Right ventricle myocardium inferior (tissue), 1 donor: ENCODE results near the gene TINCR. TPM values are rescaled to one million over a fixed set of nuclear protein-coding genes. Genes with fewer than 3 reads are reported as not detected.
"Not testable (repeated sequence)": the region's sequence is repeated elsewhere in the genome, so short reads cannot be mapped to it uniquely, and the experiment has no call there.

Experiments
- ATAC-seq: fragments of 200-7000 bp; cut with Tn5 transposase; one replicate; pipeline ENCODE4 v1.9.1; 2020; ENCODE audit warnings: mild to moderate bottlenecking, moderate library complexity
- DNase-seq: peaks from one replicate; pipeline ENCODE4 v3.0.0; 2021; ENCODE audit errors: missing footprints
- intact Hi-C: fragments of 100-400 bp; cut with DNase I; formaldehyde crosslinking; loops from one replicate; pipeline ENCODE4 v1.11.0; 2022
- long read RNA-seq: library from polyadenylated mRNA; unstranded; transcript quantifications from one replicate; pipeline ENCODE4 v2.0.0, GENCODE V29; 2021
- total RNA-seq: library from RNA; stranded (reverse); fragmentation: NEBNext Ultra II Directional; extraction: Animal tissue kit (Norgen Biotek cat#: 25700); gene quantifications from one replicate; pipeline ENCODE4 v1.2.1, GENCODE V29; 2021
- donor health status: DM: no; HTN: yes; CAD: no; lungs with severe emphysema.

TINCR gene
- not detected for total RNA-seq
- long read RNA-seq = 0 reads

GRCh38 chr19:5567360-5567969 is at the start of gene TINCR:
TINCR (minus strand) TSS chr19:5567953.
- DNase-seq = no peak
- no peak for ATAC-seq

GRCh38 chr19:5617080-5617479 is 49.3 kb upstream of the TINCR start:
- no peak for DNase-seq
- ATAC-seq = no peak
- intact Hi-C loops = no loop called here

More at GRCh38 chr19:5567360-5567969, at the start of gene TINCR:
- intact Hi-C loops = no loop called here

GRCh38 chr19:5615756-5616327 is 48.1 kb upstream of the TINCR start:
- DNase-seq = no peak
- intact Hi-C loops = no loop called here
- ATAC-seq = no peak

GRCh38 chr19:5612891-5613865 is 45.4 kb upstream of the TINCR start:
- DNase-seq (no peak), ATAC-seq (peak; percentile 40)
- intact Hi-C loops = no loop called here

GRCh38 chr19:5609881-5610448 is 42.2 kb upstream of the TINCR start:
- no peak for DNase-seq
- intact Hi-C loops = no loop called here
- no peak for ATAC-seq

- ATAC-seq, DNase-seq, intact Hi-C loops: not testable (repeated sequence)
These were observed 41.0 kb upstream of the TINCR start for GRCh38 chr19:5608766-5609165.

GRCh38 chr19:5608291-5608690 is 40.5 kb upstream of the TINCR start:
- intact Hi-C loops = no loop called here
- DNase-seq (no peak), ATAC-seq (no peak)

- DNase-seq (no peak), ATAC-seq (no peak)
- intact Hi-C loops = no loop called here
These were observed 39.8 kb upstream of the TINCR start for GRCh38 chr19:5607318-5608275.

GRCh38 chr19:5605362-5605761 is 37.6 kb upstream of the TINCR start:
- intact Hi-C loops = no loop called here
- DNase-seq = no peak
- no peak for ATAC-seq

GRCh38 chr19:5603626-5604025 is 35.9 kb upstream of the TINCR start:
- no peak for DNase-seq

GRCh38 chr19:5600797-5601196 is 33.0 kb upstream of the TINCR start:
- intact Hi-C loops = no loop called here
- DNase-seq (no peak), ATAC-seq (no peak)

More at GRCh38 chr19:5603626-5604025, 35.9 kb upstream of the TINCR start:
- intact Hi-C loops = no loop called here
- ATAC-seq = no peak

GRCh38 chr19:5595745-5596144 is 28.0 kb upstream of the TINCR start:
- DNase-seq (no peak), ATAC-seq (no peak)
- intact Hi-C loops = no loop called here

GRCh38 chr19:5595129-5595528 is 27.4 kb upstream of the TINCR start:
- intact Hi-C loops = no loop called here
- DNase-seq (no peak), ATAC-seq (no peak)

- intact Hi-C loops = no loop called here
- ATAC-seq (no peak), DNase-seq (no peak)
These were observed 26.8 kb upstream of the TINCR start for GRCh38 chr19:5594521-5594950.

GRCh38 chr19:5593343-5594255 is 25.8 kb upstream of the TINCR start:
- DNase-seq = no peak
- no peak for ATAC-seq
- intact Hi-C loops = no loop called here

GRCh38 chr19:5592531-5593342 is 25.0 kb upstream of the TINCR start:
- intact Hi-C loops = no loop called here
- no peak for DNase-seq
- no peak for ATAC-seq
